Panc1 (cell line): ENCODE results near the gene PPFIA4. TPM values are rescaled to one million over a fixed set of nuclear protein-coding genes. Genes with fewer than 3 reads are reported as not detected.

ENCODE experiments used
- ATAC-seq: fragments of 200-7000 bp; cut with Tn5 transposase; 2 replicates; pipeline ENCODE4 v1.9.1; 2020; ENCODE audit warnings: mild to moderate bottlenecking, moderate library complexity
- BruUV-seq: library from RNA; stranded (reverse); fragments of 400-500 nt; replicated peaks from 2 replicates; lab custom pipeline; 2021; lab: Mats Ljungman, UMichigan
- CTCF ChIA-PET: fragments of 300-600 bp; sonication (Branson Sonifier 250); formaldehyde crosslinking; loops from one replicate; lab custom pipeline; 2022; ENCODE audit warnings: antibody characterized with exemption; lab: Charles Lee
- POLR2A ChIA-PET: fragments of 300-600 bp; sonication (Branson Sonifier 250); formaldehyde crosslinking; loops from one replicate; lab custom pipeline; 2022; ENCODE audit warnings: antibody characterized with exemption; lab: Charles Lee
- DNase-seq: peaks from one replicate; pipeline ENCODE4 v3.0.0-alpha.2; 2010; ENCODE audit warnings: low read depth, low spot score
- H3K27ac ChIP-seq: 2 replicates; pipeline ENCODE4 v1.5.1; 2011; ENCODE audit warnings: mild to moderate bottlenecking, low read length, inconsistent platforms
- H3K27me3 ChIP-seq: fragments of 200-500 bp; sonication (Bioruptor generic); 2 replicates; pipeline ENCODE4 v1.6.0; 2014; ENCODE audit warnings: low read length, inconsistent platforms; ENCODE audit not compliant: control insufficient read depth, insufficient read depth
- H3K36me3 ChIP-seq: fragments of 200-500 bp; sonication (Bioruptor generic); 2 replicates; pipeline ENCODE4 v1.5.1; 2014; ENCODE audit warnings: inconsistent platforms, mild to moderate bottlenecking, low read length, moderate library complexity; ENCODE audit not compliant: control insufficient read depth, insufficient read depth
- H3K4me1 ChIP-seq: 2 replicates; pipeline ENCODE4 v1.5.1; 2011; ENCODE audit warnings: inconsistent platforms, mild to moderate bottlenecking, low read length, moderate library complexity; ENCODE audit not compliant: control insufficient read depth, insufficient read depth
- H3K4me3 ChIP-seq, 2 experiments: 2 replicates each; pipeline ENCODE4 v1.5.1; 2011 to 2012; ENCODE audit warnings: low read depth in 2 of 2, low read length in 2 of 2, mild to moderate bottlenecking in 2 of 2, inconsistent platforms in 1 of 2, moderate library complexity in 1 of 2
- H3K9me3 ChIP-seq: fragments of 200-500 bp; sonication (Bioruptor generic); 2 replicates; pipeline ENCODE4 v1.5.1; 2014; ENCODE audit warnings: low read depth, mild to moderate bottlenecking, inconsistent platforms, low read length, moderate library complexity; ENCODE audit not compliant: control insufficient read depth, insufficient read depth
- CTCF ChIP-seq: fragments of 450-650 bp; IDR thresholded peaks from 2 replicates; pipeline ENCODE4 v1.5.1; 2017; ENCODE audit warnings: mild to moderate bottlenecking
- POLR2AphosphoS5 ChIP-seq: IDR thresholded peaks from 2 replicates; pipeline ENCODE4 v1.6.1; 2012; ENCODE audit warnings: mild to moderate bottlenecking, low read depth, low read length, moderate library complexity
- REST ChIP-seq, 2 experiments: IDR thresholded peaks; 2 replicates each; pipeline ENCODE4 v1.6.1; 2011 to 2012; ENCODE audit warnings: low read depth in 2 of 2, control low read depth in 1 of 2, low read length in 1 of 2, mild to moderate bottlenecking in 1 of 2, moderate library complexity in 1 of 2; ENCODE audit not compliant: insufficient read depth in 1 of 2
- SIN3A ChIP-seq: IDR thresholded peaks from 2 replicates; pipeline ENCODE4 v1.6.1; 2012; ENCODE audit warnings: low read depth, mild to moderate bottlenecking, low read length, moderate library complexity, borderline replicate concordance; ENCODE audit not compliant: insufficient read depth
- TCF7L2 ChIP-seq: IDR thresholded peaks from 2 replicates; pipeline ENCODE4 v1.6.1; 2011; ENCODE audit warnings: mild to moderate bottlenecking, low read depth, low read length, inconsistent platforms
- in situ Hi-C: cut with HindIII; loops from 2 replicates; pipeline ENCODE4 v1.10.0; 2016; ENCODE audit warnings: low sequenced_read_pairs, low pct_unique_long_range_greater_than_20kb
- intact Hi-C: fragments of 100-400 bp; cut with micrococcal nuclease; formaldehyde crosslinking; loops from one replicate; pipeline ENCODE4 v1.10.0; 2022; ENCODE audit not compliant: unreplicated experiment
- total RNA-seq: library from RNA; stranded (reverse); gene quantifications from one replicate; pipeline ENCODE4 v1.2.1, GENCODE V29; 2021; ENCODE audit not compliant: unreplicated experiment

The PPFIA4 gene
- total RNA-seq, 1 experiment from 2014 or later = 1.9 TPM

GRCh38 chr1:203036537-203036936 is 10.2 kb downstream of the PPFIA4 start:
- DNase-seq = no peak
- H3K9me3 ChIP-seq = no peaks in the 10 kb centered on the region
- TF ChIP-seq CTCF (no peak), SIN3A (no peak), POLR2AphosphoS5 (no peak), TCF7L2 (no peak)
- no peak overlapping the region for H3K4me3 ChIP-seq
- no peaks in the 10 kb centered on the region for H3K4me1 ChIP-seq
- H3K36me3 ChIP-seq = no peaks in the 10 kb centered on the region
- ATAC-seq = no peak
- POLR2A ChIA-PET = no interaction called here
- no peak overlapping the region for H3K27ac ChIP-seq
- BruUV-seq = no TSS peak
- in situ Hi-C loops = no loop called here
- intact Hi-C loops = loop anchor here (5.0 kb wide), 1 partner anchor 81 kb away; no protein-coding TSS in a partner anchor
- CTCF ChIA-PET = interaction anchor here (1.2 kb wide), 1 partner anchor 180 kb away, joined by 5 read pairs; no protein-coding TSS in a partner anchor
- H3K27me3 ChIP-seq = no peaks in the 10 kb centered on the region

GRCh38 chr1:203037509-203038190 is 11.4 kb downstream of the PPFIA4 start:
- intact Hi-C loops (loop anchor here (2.0 to 5.0 kb wide), 3 partner anchors 80 to 179 kb away; no protein-coding TSS in a partner anchor), in situ Hi-C loops (no loop called here)
- Histone ChIP-seq H3K4me1 (no peaks in the 10 kb centered on the region), H3K9me3 (no peaks in the 10 kb centered on the region), H3K27ac (no peak overlapping the region), H3K27me3 (no peaks in the 10 kb centered on the region), H3K4me3 (no peak overlapping the region), H3K36me3 (no peaks in the 10 kb centered on the region)
- ATAC-seq (no peak), DNase-seq (no peak)
- POLR2A ChIA-PET = no interaction called here
- CTCF ChIA-PET = interaction anchor here (0.7 kb wide), 1 partner anchor 12 kb away, joined by 3 read pairs; no protein-coding TSS in a partner anchor
- no peak for TF ChIP-seq SIN3A
- TF ChIP-seq CTCF = no peak
- no peak for TF ChIP-seq TCF7L2
- no peak for TF ChIP-seq POLR2AphosphoS5
- TF ChIP-seq REST (IDR thresholded peaks at IDR 0.05; ENCODE audit: insufficient read depth in 1 of 2, low read depth in 2 of 2, low read length in 1 of 2) = no peak
- BruUV-seq = no TSS peak
